HG03354 (cell line): ENCODE data around the gene AHNAK.

Experiments
- ATAC-seq: cut with Tn5 transposase; IDR thresholded peaks from one replicate; pipeline ENCODE4 v1.9.1; 2021; ENCODE audit warnings: mild to moderate bottlenecking; ENCODE audit not compliant: unreplicated experiment, poor library complexity, severe bottlenecking

Gene AHNAK

DNA sequence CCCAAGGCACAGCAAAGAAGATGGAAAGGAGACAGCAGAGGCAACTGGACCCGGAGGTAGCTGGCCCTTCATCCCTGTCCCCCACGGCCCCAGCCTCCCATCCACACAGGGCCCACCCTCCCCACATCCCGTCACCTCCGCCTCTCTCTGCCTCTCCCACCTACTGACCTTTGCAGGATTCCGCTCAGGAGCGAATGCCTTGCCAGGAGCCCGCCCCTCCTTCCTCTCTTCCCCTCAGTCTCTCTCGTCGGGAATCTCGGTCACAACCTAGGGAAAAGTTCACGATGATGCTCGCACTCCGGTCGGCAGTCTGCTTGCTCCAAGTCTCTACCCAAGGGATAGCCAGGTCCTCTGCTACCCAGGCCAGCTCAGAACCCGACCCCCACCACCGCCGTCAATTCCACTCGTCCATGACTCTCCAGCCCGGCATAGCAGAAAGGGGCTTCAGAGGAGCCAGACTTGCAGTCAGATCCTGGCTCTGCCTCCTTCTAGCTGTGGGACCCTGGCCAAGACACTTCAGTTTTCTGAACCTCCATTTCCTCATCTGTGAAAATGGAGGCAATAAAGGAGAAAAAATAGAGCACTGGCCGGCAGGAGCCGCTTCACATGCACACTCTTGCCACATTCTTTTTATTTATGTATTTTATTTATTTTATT lies 10.2 kb downstream of the AHNAK start:
- no peak for ATAC-seq

DNA sequence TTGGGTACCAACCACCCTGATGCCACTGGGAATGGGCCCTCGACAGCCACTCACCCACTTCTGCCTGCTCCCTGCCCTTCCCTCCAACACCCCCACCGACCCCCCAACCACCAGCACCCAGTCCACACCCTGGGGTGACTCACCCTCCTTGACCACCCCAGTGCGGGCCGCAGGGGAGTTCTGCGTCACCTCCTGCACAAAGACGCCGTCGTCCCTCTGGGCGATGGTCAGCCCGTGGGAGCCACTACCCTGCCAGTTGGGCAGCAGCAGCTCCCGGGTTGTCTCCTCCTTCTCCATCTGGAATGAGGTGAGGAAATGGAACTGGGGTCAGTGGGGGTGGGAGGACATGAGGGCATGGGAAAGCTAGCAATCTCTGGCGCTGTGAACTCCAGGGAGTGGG lies 10.8 kb downstream of the AHNAK start:
- ATAC-seq: no peak

DNA sequence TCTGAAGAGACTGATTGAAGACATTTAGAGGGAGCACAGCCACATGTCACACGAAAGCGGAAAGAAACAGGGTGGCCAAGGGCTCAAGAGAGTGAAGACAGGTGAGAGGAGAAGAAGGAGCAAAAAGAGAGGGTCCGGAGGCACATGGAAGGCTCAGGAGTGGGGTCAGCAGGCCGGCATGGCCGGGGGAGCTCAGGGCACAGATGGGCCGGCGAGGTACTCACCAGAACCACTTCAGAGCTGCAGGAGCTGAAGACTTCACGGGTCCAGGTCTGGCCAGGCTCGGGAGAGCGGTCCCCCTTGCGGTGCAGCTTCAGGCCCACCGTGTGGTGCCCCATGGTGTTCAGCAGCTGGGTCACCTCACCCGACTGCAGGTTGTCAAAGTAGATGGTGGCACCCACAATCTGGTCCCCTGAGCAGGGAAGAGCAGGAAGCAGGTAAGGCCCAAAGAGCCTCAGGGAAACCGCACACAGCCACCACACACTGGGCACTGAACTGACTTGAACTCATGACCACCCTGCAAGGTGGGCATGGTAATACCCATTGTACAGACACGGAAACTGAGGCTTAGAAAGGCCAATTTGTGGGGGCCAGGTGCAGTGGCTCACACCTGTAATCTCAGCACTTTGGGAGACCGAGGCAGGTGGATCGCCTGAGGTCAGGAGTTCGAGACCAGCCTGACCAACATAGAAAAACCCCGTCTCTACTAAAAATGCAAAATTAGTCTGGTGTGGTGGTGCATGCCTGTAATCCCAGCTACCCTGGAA lies 11.6 kb downstream of the AHNAK start:
- no peak for ATAC-seq

DNA sequence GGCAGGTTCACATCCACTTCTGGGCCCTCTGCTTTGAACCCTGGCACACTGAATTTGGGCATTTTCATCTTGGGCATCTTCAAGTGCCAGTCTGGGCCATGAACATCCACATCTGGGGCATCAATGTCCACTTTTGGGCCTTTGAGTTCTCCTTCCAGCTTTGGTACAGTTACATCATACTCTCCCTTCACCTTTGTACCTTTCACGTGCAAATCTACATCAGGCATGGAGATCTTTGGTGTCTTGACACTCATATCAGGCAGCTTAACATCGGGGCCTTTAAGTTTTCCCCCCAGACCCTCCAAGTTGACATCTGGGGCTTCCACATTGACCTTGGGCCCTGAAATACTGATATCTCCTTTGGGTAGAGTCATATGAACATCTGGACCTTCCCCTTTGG lies 14.5 kb downstream of the AHNAK start:
- no peak for ATAC-seq

DNA sequence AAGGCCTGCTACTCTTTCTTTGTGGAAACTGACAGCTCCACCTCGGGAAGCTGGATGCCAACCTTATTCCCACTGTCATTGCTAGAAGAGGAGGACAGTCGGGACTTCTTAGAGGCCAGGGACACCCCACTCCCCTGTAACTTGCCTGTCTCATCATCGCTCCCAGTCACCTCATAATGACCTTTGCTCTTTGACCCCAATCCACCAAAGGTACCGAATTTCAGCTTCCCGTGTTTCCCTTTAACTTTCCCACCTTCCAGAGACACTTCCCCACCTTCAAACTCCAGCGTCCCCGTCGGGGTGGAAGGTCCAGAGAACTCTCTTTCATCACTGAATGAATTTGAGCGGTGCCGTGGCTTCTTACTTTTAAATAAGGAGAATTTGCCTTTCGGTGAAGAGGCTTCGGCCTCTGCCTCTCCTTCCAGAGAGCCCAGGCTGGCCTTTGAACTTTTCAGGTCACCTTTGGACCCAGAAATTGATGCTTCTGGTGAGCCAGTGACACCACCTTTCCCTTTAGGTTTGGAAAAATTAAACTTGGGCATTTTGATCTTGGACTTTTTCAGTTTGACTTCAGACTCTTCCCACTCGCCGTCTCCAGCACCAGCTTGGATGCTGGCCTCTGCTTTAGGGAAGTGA lies 29.8 kb downstream of the AHNAK start:
- no peak for ATAC-seq

DNA sequence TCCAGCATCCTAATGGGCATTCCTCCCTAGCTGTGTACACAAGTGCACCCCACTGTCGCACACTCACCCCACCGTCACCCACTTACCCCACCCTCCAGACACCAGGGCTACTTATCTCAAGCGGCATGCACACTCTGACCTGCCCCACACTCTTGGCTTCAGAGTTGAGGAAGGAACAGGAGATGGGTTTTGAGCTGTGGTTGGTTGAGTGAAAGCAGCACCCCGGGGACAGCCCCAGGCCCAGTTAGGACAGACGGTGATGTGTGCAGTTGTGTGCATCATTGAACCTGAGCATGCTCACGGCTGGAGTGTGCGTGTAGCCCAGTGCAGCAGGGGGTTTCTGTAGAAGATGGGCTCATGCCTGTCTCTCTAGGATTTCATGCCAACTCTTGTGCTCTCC lies 32.5 kb downstream of the AHNAK start:
- no peak for ATAC-seq

DNA sequence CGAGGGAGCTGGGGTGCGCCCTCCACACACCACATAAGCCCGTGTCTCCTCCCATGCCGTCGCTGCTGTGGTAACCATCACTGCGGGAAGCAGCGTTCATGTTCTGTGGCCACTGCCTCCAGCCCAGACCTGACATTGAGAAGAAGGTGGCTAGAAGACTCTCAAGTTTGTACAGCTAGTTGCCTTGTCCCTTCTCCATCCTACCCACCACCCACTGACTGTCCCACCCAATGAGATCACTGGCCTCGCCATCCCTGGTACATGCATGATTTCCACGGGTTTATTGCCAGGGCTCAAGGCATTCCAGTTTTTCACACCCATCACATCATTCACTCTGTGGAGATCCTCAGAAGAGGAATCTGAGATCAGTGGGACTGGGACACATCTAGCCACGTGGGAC lies 33.0 kb downstream of the AHNAK start:
- no peak for ATAC-seq

DNA sequence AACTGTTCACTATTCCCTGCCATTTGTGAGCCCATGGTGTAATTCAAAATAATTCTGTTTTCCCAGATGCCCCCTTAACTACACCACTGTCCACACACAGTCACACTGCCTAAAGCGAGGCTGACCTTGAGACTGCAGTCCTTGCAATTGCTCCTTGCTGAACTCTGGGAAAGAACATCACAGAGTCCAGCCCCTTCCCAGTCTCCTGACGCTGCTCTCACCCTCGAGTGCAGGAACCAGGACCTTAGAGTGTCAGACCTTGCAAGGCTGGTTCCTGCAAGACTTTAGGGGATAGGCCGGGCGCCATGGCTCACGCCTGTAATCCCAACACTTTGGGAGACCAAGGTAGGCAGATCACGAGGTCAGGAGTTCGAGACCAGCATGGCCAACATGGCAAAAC lies 33.6 kb downstream of the AHNAK start:
- ATAC-seq: no peak

DNA sequence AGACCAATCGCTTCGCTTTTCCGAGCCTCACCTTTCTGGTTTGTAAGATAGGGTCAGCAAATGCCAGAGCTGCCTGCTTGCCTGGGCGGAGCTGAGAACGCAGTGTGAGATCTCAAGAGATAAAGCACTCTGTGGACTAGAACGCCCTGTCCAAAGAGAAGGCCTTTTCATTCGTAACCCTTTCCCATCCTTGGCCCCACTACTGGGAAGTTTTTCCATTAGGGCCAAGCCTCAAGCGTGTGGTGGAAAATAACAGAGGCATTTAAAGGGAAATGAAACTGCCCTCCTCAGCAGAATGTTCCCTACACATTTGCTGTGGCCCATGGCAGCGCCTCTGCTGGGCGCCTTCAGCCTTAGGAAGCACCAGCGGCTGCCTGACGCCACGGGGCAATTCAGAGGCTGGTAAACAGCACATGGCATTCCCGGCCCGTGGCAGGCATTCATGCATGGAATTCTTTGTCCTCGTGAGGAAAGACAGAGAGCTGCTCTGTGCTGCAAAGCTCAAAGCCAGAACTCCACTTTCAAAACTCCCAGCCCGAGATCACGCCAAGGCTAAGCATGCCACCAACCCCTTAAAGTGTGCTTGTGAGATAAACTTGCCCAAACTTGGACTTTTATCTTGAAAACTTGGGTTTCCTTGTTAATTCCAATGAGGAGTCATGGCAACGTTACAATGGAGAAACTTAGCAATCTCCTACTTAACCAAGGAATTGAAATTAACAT lies 38.1 kb downstream of the AHNAK start:
- no peak for ATAC-seq

DNA sequence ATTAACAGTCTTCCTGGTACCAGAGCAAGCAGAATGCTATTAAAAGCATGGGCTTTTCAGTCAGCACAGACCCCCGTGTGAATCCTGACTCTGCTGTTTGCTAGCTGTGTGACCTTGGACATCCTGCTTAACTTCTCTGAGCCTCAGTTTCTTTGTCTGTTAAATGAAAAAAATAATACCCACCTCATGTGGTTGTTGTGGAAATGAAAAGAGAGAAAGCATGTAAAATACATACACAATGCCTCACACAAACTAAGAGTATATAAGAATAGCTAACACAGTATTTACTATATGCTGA lies 39.5 kb downstream of the AHNAK start:
- ATAC-seq: no peak

DNA sequence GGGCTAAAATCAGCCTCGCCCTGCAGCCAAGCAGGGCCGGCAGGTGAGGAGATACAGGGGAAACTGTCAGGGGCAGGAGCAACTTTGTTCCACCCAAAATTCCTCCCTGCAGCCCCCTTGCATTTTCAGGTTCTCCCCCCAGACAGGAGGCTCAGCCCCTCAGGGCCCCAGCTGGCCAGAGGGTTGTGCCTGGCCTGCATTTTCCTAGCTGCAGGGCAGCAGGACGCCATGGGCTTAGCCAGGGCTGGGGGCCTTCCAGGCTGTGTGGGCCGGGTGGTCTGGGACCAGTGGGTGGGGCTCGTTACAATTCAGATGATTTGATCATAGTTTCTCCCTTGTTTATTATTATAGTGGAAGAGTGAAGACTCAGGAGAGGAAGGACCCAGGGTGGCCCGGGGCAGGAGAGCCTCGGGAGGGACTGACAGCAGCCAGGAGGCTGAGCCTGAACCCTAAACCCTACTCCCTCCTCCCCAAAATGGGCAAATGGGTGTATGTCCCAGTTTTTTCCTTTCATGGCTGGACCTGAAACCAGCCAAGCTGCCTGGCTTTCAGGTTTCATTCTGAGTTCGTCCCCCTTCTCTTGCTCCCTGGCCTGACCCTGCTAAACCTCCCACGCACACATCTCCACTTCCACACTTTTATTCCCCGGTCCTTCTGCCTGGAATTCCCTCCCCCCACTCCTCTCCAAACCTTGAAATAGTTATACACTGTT lies 40.0 kb downstream of the AHNAK start:
- no peak for ATAC-seq

DNA sequence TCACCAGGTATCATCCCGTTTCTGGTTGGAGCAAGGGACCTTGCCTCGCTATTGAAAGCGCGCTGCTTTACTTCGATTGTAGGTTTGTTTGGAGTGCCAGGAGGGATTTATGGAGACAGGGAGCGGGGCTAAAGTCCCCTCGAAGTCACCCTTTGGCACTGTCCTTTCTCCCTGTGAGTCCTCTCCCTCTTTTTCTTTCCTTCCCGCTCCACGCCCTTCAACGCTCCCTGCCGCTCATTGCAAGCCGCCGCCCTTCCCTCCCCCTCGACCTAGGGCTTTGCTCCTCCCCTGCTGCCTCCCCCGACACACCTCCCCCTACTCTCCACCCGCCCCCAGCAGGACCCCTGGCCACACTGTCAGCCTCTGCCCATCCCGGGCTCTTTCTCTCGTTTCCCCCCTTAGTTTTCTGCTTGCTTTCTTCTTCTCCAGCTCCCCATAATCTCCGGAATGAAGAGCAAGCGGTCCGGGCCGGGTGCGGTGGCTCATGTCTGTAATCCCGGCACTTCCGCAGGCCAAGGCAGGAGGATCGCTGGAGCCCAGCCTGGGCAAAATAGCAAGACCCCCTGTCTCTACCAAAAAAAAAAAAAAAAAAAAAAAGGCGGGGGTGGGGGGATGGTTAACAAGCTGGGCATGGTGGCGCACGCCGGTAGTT lies 41.0 kb downstream of the AHNAK start:
- ATAC-seq: no peak

DNA sequence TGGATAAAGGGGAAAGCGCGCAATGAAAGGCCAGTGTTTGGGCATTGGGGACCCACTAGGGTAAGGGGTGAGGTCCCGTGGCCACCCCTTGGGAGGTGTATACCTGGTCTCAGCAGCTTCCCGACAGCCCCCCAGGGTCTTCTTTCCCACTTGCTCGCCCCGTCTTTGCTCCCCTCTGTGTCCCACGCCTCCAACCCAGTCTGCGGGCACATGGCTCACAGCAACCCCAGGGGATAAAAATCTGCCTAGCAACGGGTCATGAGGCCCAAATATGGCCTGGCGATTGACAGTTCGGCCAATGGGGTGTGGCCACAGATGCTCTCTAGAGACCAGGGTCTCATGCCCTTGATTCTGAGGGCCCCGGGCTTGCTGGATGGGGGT lies 41.6 kb downstream of the AHNAK start:
- no peak for ATAC-seq

DNA sequence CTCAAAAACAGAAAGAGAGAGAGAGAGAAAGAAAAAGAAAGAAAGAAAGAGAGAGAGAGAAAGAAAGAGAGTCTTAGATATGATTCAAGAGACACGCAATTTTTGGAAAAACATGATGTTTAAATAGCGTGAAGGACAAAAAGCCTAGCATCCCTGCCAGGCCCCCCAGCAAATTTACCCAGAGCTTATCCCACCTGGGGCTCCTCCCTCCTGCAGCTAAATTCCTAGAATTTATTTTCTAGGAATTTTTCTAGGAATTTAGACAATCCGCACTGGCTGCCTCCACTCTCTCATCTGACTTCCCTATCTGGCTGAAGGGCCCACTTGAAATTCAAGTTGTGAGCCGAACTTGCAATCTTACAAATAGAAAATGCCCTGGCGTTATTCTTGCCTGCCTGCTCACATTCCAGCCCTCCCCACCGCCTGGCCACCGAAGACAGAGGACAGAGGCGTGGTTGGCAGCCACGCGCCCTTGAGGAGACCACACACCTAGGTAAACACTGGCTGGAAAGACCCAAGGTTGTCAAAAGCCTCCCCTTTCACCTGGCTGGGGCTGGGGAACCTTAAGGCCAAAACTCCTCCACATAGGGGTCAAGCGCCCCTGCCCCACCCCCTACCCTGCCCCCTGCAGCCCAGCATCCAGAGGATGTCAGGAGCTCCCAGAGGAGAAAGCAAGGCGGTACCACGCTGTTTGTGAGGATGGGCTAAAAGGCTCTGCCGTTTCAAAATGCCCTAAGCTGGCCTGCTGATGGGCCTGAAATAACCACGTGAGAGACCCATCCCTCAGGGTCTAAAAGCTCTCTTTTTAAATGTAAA lies 42.2 kb downstream of the AHNAK start:
- ATAC-seq: no peak

DNA sequence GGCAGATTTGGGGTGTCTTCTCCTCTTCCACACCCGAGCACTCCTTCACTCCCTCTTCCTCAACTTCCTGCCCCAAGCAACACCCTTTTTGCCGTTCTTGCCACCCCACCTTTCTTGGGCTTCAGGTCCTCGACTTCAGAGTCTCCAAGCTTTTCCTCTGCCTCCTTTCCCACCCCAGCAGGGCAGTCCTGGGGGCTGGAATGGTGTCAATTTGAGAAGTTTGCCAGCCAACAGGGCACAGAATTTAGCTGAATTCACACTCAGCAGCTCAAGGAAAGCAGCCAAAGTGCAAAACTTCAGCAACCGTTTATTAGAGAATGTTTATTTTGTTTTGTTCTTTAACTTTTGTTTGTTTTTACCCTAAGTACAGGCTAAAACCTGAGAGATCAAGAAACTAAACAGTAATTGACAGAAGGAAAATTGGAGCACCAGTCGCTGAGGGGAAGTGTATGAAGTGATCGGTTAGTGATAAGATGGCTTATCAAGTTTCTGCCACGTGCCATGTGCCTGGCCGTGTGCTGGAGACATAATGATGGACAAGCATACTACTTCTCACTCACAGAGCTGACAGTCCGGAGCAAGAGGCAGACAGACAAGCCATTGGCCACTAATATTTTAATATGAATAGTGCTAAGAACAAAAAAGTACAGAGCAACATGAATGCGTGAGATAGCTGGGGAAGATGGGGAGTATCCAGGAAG lies 44.4 kb downstream of the AHNAK start:
- ATAC-seq: no peak

DNA sequence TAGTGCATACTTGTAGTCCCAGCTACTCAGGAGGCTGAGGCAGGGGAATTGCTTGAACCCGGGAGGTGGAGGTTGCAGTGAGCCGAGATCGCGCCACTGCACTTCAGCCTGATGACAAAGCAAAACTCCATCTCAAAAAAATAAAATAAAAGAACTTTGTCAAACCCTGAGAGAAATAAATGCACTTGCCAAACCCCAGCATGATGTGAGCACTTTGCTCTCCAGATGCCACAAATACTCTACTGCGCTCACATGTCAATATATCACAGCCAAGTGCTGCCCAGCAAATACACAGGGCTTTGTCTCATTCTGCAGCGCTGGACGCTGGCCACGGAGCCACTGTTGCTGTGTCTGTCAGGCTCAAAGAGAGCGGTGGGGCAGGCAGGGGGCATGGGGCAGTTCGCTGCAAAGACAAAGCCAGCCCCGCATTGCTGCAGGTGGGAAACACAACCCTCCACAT lies 45.1 kb downstream of the AHNAK start:
- no peak for ATAC-seq

DNA sequence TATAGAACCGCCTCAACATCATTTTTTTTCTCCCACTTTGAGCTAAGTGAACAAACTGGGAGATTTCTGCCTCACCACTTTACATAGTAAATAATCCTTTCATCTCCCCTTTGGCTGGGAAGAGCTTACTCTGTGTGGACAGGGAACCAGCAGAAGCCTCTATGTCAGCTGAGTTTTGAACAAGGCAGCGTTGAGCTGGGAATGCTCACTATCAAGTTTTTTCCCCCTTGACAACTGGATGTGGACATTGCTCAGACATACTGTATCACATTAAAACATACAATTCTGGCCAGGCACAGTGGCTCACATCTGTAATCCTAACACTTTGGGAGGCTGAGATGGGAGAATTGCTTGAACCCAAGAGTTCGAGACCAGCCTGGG lies 46.0 kb downstream of the AHNAK start:
- no peak for ATAC-seq

DNA sequence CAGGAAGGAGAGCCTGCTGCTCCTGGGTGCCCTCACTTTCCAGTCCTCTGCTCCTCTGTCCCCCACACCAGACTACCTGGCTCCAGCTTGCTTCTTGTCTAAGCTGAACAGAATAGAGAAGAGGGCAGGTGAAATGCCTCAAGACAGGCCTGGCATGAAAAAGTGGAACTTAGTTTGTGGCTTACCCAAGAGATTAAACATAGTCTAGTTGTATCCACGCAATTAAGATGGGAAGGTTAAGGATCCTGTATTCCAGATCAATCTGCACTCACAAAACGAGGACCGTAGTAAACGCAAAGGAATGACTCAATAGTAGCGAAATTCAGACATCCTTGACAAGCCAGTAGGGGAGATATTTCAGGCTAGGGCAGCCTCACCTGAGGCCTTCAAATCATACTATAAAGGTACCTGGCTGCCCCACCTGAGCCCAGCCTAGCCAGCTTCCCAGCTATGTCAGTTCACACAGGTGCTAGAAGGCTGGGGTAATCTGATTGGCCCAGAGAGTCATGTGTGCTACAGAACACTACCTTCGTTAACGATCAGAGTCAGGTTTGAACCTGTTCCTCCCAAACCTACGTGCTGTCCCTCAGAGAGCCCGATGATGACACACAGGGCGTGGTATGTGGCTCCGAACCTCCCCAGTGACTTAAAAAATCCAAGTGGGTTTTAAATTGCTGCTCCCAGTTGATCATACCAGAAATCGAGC lies 46.5 kb downstream of the AHNAK start:
- ATAC-seq: no peak
